DND-41 (cell line): ENCODE measurements around the gene TFDP2.

ENCODE experiments used
- ATAC-seq: fragments of 200-7000 bp; cut with Tn5 transposase; 3 replicates; pipeline ENCODE4 v1.9.1; 2021; ENCODE audit warnings: low read depth; ENCODE audit not compliant: insufficient read depth
- DNase-seq: peaks from one replicate; pipeline ENCODE4 v3.0.0-alpha.2; 2020
- H2AFZ ChIP-seq: 2 replicates; pipeline ENCODE4 v1.6.0; 2012; ENCODE audit warnings: low read depth, low read length
- H3K27ac ChIP-seq: 2 replicates; pipeline ENCODE4 v1.5.1; 2012; ENCODE audit warnings: low read length, inconsistent platforms
- H3K27me3 ChIP-seq: fragments of 200-600 bp; sonication (generic); 2 replicates; pipeline ENCODE4 v1.6.0; 2012; ENCODE audit warnings: low read length, mild to moderate bottlenecking, inconsistent platforms; ENCODE audit not compliant: insufficient read depth, poor library complexity
- H3K36me3 ChIP-seq: 2 replicates; pipeline ENCODE4 v1.5.1; 2012; ENCODE audit warnings: low read length, inconsistent platforms; ENCODE audit not compliant: insufficient read depth
- H3K4me1 ChIP-seq: 2 replicates; pipeline ENCODE4 v1.5.1; 2012; ENCODE audit warnings: mild to moderate bottlenecking, low read length; ENCODE audit not compliant: insufficient read depth
- H3K4me2 ChIP-seq: 2 replicates; pipeline ENCODE4 v1.6.0; 2012; ENCODE audit warnings: mild to moderate bottlenecking, moderate library complexity, low read length, inconsistent platforms; ENCODE audit not compliant: insufficient read depth
- H3K4me3 ChIP-seq, 2 experiments: fragments of 200-600 bp in 1 of 2; shearing (Covaris generic) in 1 of 2; 2 replicates each; pipeline ENCODE4 v1.5.1; 2012 to 2016; ENCODE audit warnings: inconsistent platforms in 2 of 2, low read length in 2 of 2, mild to moderate bottlenecking in 2 of 2, low read depth in 1 of 2, moderate library complexity in 1 of 2
- H3K79me2 ChIP-seq: 2 replicates; pipeline ENCODE4 v1.6.0; 2012; ENCODE audit warnings: low read length, inconsistent platforms; ENCODE audit not compliant: insufficient read depth
- H3K9ac ChIP-seq: 2 replicates; pipeline ENCODE4 v1.6.0; 2012; ENCODE audit warnings: low read depth, mild to moderate bottlenecking, inconsistent platforms, low read length, moderate library complexity
- H3K9me3 ChIP-seq: 2 replicates; pipeline ENCODE4 v1.5.1; 2012; ENCODE audit warnings: low read length, moderate library complexity, mild to moderate bottlenecking, inconsistent platforms; ENCODE audit not compliant: insufficient read depth, severe bottlenecking
- H4K20me1 ChIP-seq: 2 replicates; pipeline ENCODE4 v1.6.0; 2012; ENCODE audit warnings: low read length; ENCODE audit not compliant: insufficient read depth
- EZH2 ChIP-seq: IDR thresholded peaks from 3 replicates; pipeline ENCODE4 v1.6.1; 2012; ENCODE audit warnings: borderline replicate concordance, low read depth, mild to moderate bottlenecking, moderate library complexity, low read length, inconsistent platforms; ENCODE audit not compliant: severe bottlenecking
- TF ChIP-seq, protein P1 (sequence below): IDR thresholded peaks from 2 replicates; pipeline ENCODE4 v1.5.1; 2012; ENCODE audit warnings: borderline replicate concordance, low read length, moderate library complexity, mild to moderate bottlenecking; ENCODE audit not compliant: poor library complexity, severe bottlenecking; ENCODE audit errors: extremely low read depth

TFDP2 gene

DNA sequence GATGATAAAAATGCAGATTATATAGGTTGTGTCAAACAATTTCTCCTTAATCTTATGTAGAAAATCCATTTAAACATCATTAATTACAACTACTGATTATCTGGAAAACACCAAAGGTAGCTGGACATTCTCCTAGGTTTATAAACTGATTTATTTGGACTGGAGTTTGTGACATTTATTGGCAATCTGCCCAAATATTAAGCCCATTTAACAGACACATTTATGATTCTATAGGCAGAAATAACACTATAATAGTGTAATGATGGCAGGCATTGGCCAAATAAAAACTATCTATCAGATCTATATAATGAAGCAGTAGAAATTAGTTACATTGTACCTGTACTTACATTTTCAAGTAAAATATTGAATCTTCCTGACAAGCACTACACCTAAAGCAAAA, 117.8 kb downstream of the TFDP2 start:
- DNase-seq (no peak), ATAC-seq (no peak)
- Histone ChIP-seq H3K27ac (no peak overlapping the region), H3K27me3 (no peaks in the 10 kb centered on the region), H3K4me1 (peaks cover 29% of the 10 kb centered on the region), H3K36me3 (no peaks in the 10 kb centered on the region), H2AFZ (no peak overlapping the region), H3K79me2 (peaks cover 60% of the 10 kb centered on the region), H3K4me2 (no peak overlapping the region), H3K9ac (no peak overlapping the region), H3K4me3 (no peak overlapping the region), H3K9me3 (no peaks in the 10 kb centered on the region), H4K20me1 (no peaks in the 10 kb centered on the region)
- TF ChIP-seq, protein P1, sequence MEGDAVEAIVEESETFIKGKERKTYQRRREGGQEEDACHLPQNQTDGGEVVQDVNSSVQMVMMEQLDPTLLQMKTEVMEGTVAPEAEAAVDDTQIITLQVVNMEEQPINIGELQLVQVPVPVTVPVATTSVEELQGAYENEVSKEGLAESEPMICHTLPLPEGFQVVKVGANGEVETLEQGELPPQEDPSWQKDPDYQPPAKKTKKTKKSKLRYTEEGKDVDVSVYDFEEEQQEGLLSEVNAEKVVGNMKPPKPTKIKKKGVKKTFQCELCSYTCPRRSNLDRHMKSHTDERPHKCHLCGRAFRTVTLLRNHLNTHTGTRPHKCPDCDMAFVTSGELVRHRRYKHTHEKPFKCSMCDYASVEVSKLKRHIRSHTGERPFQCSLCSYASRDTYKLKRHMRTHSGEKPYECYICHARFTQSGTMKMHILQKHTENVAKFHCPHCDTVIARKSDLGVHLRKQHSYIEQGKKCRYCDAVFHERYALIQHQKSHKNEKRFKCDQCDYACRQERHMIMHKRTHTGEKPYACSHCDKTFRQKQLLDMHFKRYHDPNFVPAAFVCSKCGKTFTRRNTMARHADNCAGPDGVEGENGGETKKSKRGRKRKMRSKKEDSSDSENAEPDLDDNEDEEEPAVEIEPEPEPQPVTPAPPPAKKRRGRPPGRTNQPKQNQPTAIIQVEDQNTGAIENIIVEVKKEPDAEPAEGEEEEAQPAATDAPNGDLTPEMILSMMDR: no peak
- TF ChIP-seq EZH2: no peak

- Histone ChIP-seq H3K27me3 (no peaks in the 10 kb centered on the region), H3K4me2 (no peak overlapping the region), H3K36me3 (peaks cover 6% of the 10 kb centered on the region; the same call in 1 of the 2 replicates), H3K79me2 (peaks cover 71% of the 10 kb centered on the region), H3K4me3 (no peak overlapping the region), H2AFZ (no peak overlapping the region), H4K20me1 (no peaks in the 10 kb centered on the region), H3K27ac (peak overlapping the region; percentile 94), H3K9me3 (no peaks in the 10 kb centered on the region), H3K9ac (no peak overlapping the region), H3K4me1 (peaks cover 47% of the 10 kb centered on the region)
- no peak for TF ChIP-seq EZH2
- TF ChIP-seq, protein P1: no peak
- no peak for ATAC-seq
- DNase-seq: no peak
These were observed 119.6 kb downstream of the TFDP2 start for GRCh38 chr3:142029791-142030190.

GRCh38 chr3:142029052-142029642, 120.2 kb downstream of the TFDP2 start:
- ATAC-seq (no peak), DNase-seq (no peak)
- peaks cover 12% of the 10 kb centered on the region for H3K36me3 ChIP-seq
- H3K4me2 ChIP-seq: peak overlapping the region; percentile 70
- H3K9ac ChIP-seq: peak overlapping the region; percentile 78; the same call in 1 of the 2 replicates
- H3K4me1 ChIP-seq: peaks cover 53% of the 10 kb centered on the region
- peak overlapping the region in 1 of 2 experiments; percentile 92; a peak in 1 of 4 replicates for H3K4me3 ChIP-seq
- peaks cover 78% of the 10 kb centered on the region for H3K79me2 ChIP-seq
- peak overlapping the region; percentile 94 for H3K27ac ChIP-seq
- TF ChIP-seq EZH2: no peak
- TF ChIP-seq, protein P1: no peak
- no peaks in the 10 kb centered on the region for H3K27me3 ChIP-seq
- H4K20me1 ChIP-seq: no peaks in the 10 kb centered on the region
- no peaks in the 10 kb centered on the region for H3K9me3 ChIP-seq
- peak overlapping the region; percentile 20; the same call in 1 of the 2 replicates for H2AFZ ChIP-seq
